ENCODE data around the gene FIGLA. TPM values are rescaled to one million over a fixed set of nuclear protein-coding genes. Genes with fewer than 3 reads are reported as not detected.

FIGLA gene
- total RNA-seq, 2 donors from 2014 or later = not detected

GRCh38 chr2:70828914-70829824, 38.7 kb upstream of the FIGLA start:
- 49% methylated on average over 6 of the region's 6 CpGs for WGBS
- no peak for DNase-seq (ENCODE audit: low spot score)
- Histone ChIP-seq H3K27ac (no peak overlapping the region), H3K36me3 (no peaks in the 10 kb centered on the region), H3K4me3 (no peak overlapping the region), H3K9me3 (no peaks in the 10 kb centered on the region), H3K4me1 (replicated peaks) (no peaks in the 10 kb centered on the region), H3K27me3 (replicated peaks; ENCODE audit: insufficient read depth) (no peaks in the 10 kb centered on the region)
- no peak for TF ChIP-seq POLR2A (IDR thresholded peaks at IDR 0.05)
- no peak for TF ChIP-seq CTCF (IDR thresholded peaks at IDR 0.05)
- no peak for TF ChIP-seq POLR2AphosphoS5 (IDR thresholded peaks at IDR 0.05)
- intact Hi-C loops (cut with DNase I) = no loop called here

- intact Hi-C loops (cut with DNase I) = no loop called here
- DNase-seq (ENCODE audit: low spot score) = no peak
These were observed 37.7 kb upstream of the FIGLA start for GRCh38 chr2:70828115-70828514.

GRCh38 chr2:70827388-70827787, 36.9 kb upstream of the FIGLA start:
- H3K4me1 ChIP-seq (replicated peaks) = no peaks in the 10 kb centered on the region
- DNase-seq (ENCODE audit: low spot score) = no peak
- WGBS = 78% methylated on average over 5 of the region's 5 CpGs
- H3K4me3 ChIP-seq = no peak overlapping the region
- no peaks in the 10 kb centered on the region for H3K27me3 ChIP-seq (replicated peaks; ENCODE audit: insufficient read depth)
- no peaks in the 10 kb centered on the region for H3K36me3 ChIP-seq
- H3K9me3 ChIP-seq = no peaks in the 10 kb centered on the region
- intact Hi-C loops (cut with DNase I) = no loop called here
- H3K27ac ChIP-seq = no peak overlapping the region
- no peak for TF ChIP-seq POLR2A (IDR thresholded peaks at IDR 0.05)
- no peak for TF ChIP-seq POLR2AphosphoS5 (IDR thresholded peaks at IDR 0.05)

More at GRCh38 chr2:70828115-70828514, 37.7 kb upstream of the FIGLA start:
- WGBS = 79% methylated on average over 5 of the region's 5 CpGs
- Histone ChIP-seq H3K36me3 (no peaks in the 10 kb centered on the region), H3K4me1 (replicated peaks) (no peaks in the 10 kb centered on the region), H3K27ac (no peak overlapping the region), H3K9me3 (no peaks in the 10 kb centered on the region), H3K4me3 (no peak overlapping the region), H3K27me3 (replicated peaks; ENCODE audit: insufficient read depth) (no peaks in the 10 kb centered on the region)
- TF ChIP-seq POLR2A (IDR thresholded peaks at IDR 0.05) = no peak
- TF ChIP-seq POLR2AphosphoS5 (IDR thresholded peaks at IDR 0.05) = no peak
- no peak for TF ChIP-seq CTCF (IDR thresholded peaks at IDR 0.05)

- Histone ChIP-seq H3K27me3 (replicated peaks; ENCODE audit: insufficient read depth) (no peaks in the 10 kb centered on the region), H3K4me1 (replicated peaks) (no peaks in the 10 kb centered on the region), H3K36me3 (no peaks in the 10 kb centered on the region), H3K27ac (no peak overlapping the region), H3K4me3 (no peak overlapping the region), H3K9me3 (no peaks in the 10 kb centered on the region)
- DNase-seq (ENCODE audit: low spot score) = no peak
- no peak for TF ChIP-seq POLR2A (IDR thresholded peaks at IDR 0.05)
- no peak for TF ChIP-seq POLR2AphosphoS5 (IDR thresholded peaks at IDR 0.05)
- TF ChIP-seq CTCF (IDR thresholded peaks at IDR 0.05) = no peak
- intact Hi-C loops (cut with DNase I) = no loop called here
- WGBS = 81% methylated on average over 4 of the region's 4 CpGs
These were observed 36.4 kb upstream of the FIGLA start for GRCh38 chr2:70826696-70827350.

- DNase-seq (ENCODE audit: low spot score) = no peak
- Histone ChIP-seq H3K4me3 (no peak overlapping the region), H3K9me3 (no peaks in the 10 kb centered on the region), H3K4me1 (replicated peaks) (no peaks in the 10 kb centered on the region), H3K27ac (no peak overlapping the region), H3K36me3 (no peaks in the 10 kb centered on the region), H3K27me3 (replicated peaks; ENCODE audit: insufficient read depth) (no peaks in the 10 kb centered on the region)
- 80% methylated on average over 5 of the region's 5 CpGs for WGBS
- intact Hi-C loops (cut with DNase I) = no loop called here
- no peak for TF ChIP-seq POLR2A (IDR thresholded peaks at IDR 0.05)
- no peak for TF ChIP-seq CTCF (IDR thresholded peaks at IDR 0.05)
- no peak for TF ChIP-seq POLR2AphosphoS5 (IDR thresholded peaks at IDR 0.05)
These were observed 32.8 kb upstream of the FIGLA start for GRCh38 chr2:70823249-70823648.

All from prostate gland (tissue), 2 donors.